HL-60 (cell line): ENCODE results near the gene HBE1.
"Not testable (repeated sequence)": the region's sequence is repeated elsewhere in the genome, so short reads cannot be mapped to it uniquely, and the experiment has no call there.

ENCODE experiments used
- CTCF ChIP-seq: IDR thresholded peaks from one replicate; pipeline ENCODE4 v1.5.1; 2011; ENCODE audit warnings: low read length, control low read depth, inconsistent platforms; ENCODE audit not compliant: insufficient read depth
- GABPA ChIP-seq: IDR thresholded peaks from 2 replicates; pipeline ENCODE4 v1.6.1; 2012; ENCODE audit warnings: low read depth
- POLR2AphosphoS5 ChIP-seq: IDR thresholded peaks from 2 replicates; pipeline ENCODE4 v1.6.1; 2012; ENCODE audit warnings: low read depth
- REST ChIP-seq: IDR thresholded peaks from 2 replicates; pipeline ENCODE4 v1.6.1; 2012; ENCODE audit warnings: low read depth; ENCODE audit not compliant: insufficient replicate concordance
- SPI1 ChIP-seq: IDR thresholded peaks from 2 replicates; pipeline ENCODE4 v1.6.1; 2012; ENCODE audit warnings: low read depth, mild to moderate bottlenecking, borderline replicate concordance

DNA sequence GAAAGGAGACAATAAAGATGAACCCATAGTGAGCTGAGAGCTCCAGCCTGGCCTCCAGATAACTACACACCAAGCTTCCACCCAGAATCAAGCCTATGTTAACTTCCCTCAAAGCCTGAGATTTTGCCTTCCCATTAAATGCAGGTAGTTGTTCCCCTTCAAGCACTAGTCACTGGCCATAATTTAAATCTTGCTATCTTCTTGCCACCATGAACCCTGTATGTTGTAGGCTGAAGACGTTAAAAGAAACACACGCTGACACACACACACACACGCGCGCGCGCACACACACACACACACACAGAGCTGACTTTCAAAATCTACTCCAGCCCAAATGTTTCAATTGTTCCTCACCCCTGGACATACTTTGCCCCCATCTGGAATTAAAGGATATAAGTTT, 21.2 kb downstream of the HBE1 start:
- TF ChIP-seq CTCF, REST, POLR2AphosphoS5, GABPA, SPI1: not testable (repeated sequence)
